SK-N-SH (cell line): ENCODE results near the gene PPP1R12B. TPM values are rescaled to one million over a fixed set of nuclear protein-coding genes. Genes with fewer than 3 reads are reported as not detected.
"Not testable (repeated sequence)": the region's sequence is repeated elsewhere in the genome, so short reads cannot be mapped to it uniquely, and the experiment has no call there.

Source experiments
- CTCF ChIA-PET: fragments of 300-600, 350-600 bp; formaldehyde crosslinking; extraction: SDS; loops from one replicate; lab custom pipeline; 2021; lab: Yijun Ruan, JAX
- POLR2A ChIA-PET: fragments of 350-600 bp; sonication (Branson Sonifier 250); formaldehyde crosslinking; extraction: SDS; loops from one replicate; lab custom pipeline; 2020; ENCODE audit warnings: antibody characterized with exemption, inconsistent platforms; lab: Yijun Ruan, JAX
- DNase-seq: peaks from one replicate; pipeline ENCODE4 v3.0.0; 2012
- H2AFZ ChIP-seq: fragments of 200-600 bp; sonication (generic); 2 replicates; pipeline ENCODE4 v1.8.1; 2016; ENCODE audit warnings: antibody characterized with exemption, mild to moderate bottlenecking, low read depth
- H3F3A ChIP-seq: fragments of 200-600 bp; sonication (generic); replicated peaks from 2 replicates; pipeline ENCODE3; 2016; ENCODE audit warnings: antibody characterized with exemption, mild to moderate bottlenecking; ENCODE audit not compliant: insufficient read depth
- H3K27ac ChIP-seq, 2 experiments: fragments of 200-500 bp in 1 of 2; fragments of 200-600 bp in 1 of 2; sonication (Bioruptor generic) in 1 of 2; sonication (generic), shearing (Covaris generic) in 1 of 2; 2 replicates each; pipeline versions ENCODE4 v1.5.1 to v1.6.1; 2014 to 2016; ENCODE audit warnings: low read depth in 2 of 2, inconsistent platforms in 1 of 2, low read length in 1 of 2, mild to moderate bottlenecking in 1 of 2, mixed read lengths in 1 of 2
- H3K27me3 ChIP-seq: fragments of 200-600 bp; sonication (generic), shearing (Covaris generic); 2 replicates; pipeline ENCODE4 v1.6.1; 2016; ENCODE audit warnings: mixed run types; ENCODE audit not compliant: insufficient read depth
- H3K36me3 ChIP-seq, 2 experiments: fragments of 200-500 bp in 1 of 2; fragments of 200-600 bp in 1 of 2; sonication (Bioruptor generic) in 1 of 2; sonication (generic) in 1 of 2; replicated peaks in 1 of 2; 2 replicates each; pipeline versions ENCODE3 to v1.5.1; 2014 to 2016; ENCODE audit warnings: low read length in 1 of 2, mild to moderate bottlenecking in 1 of 2; ENCODE audit not compliant: insufficient read depth in 2 of 2, control insufficient read depth in 1 of 2
- H3K4me1 ChIP-seq, 2 experiments: fragments of 200-500 bp in 1 of 2; fragments of 200-600 bp in 1 of 2; sonication (Bioruptor generic) in 1 of 2; sonication (generic), shearing (Covaris generic) in 1 of 2; 2 replicates each; pipeline versions ENCODE4 v1.5.1 to v1.6.1; 2014 to 2016; ENCODE audit warnings: low read depth in 1 of 2, low read length in 1 of 2, mixed run types in 1 of 2; ENCODE audit not compliant: insufficient read depth in 2 of 2, control insufficient read depth in 1 of 2
- H3K4me2 ChIP-seq: fragments of 200-600 bp; sonication (generic), shearing (Covaris generic); 2 replicates; pipeline ENCODE4 v1.6.1; 2017; ENCODE audit warnings: mixed run types
- H3K4me3 ChIP-seq, 2 experiments: fragments of 200-500 bp in 1 of 2; fragments of 200-600 bp in 1 of 2; sonication (Bioruptor generic) in 1 of 2; sonication (generic), shearing (Covaris generic) in 1 of 2; 2 replicates each; pipeline versions ENCODE4 v1.5.1 to v1.8.1; 2014 to 2016; ENCODE audit warnings: low read depth in 2 of 2, inconsistent platforms in 1 of 2, low read length in 1 of 2, mild to moderate bottlenecking in 1 of 2, mixed read lengths in 1 of 2, moderate library complexity in 1 of 2
- H3K79me2 ChIP-seq: fragments of 200-600 bp; sonication (generic); 2 replicates; pipeline ENCODE4 v1.8.1; 2017; ENCODE audit warnings: mild to moderate bottlenecking; ENCODE audit not compliant: insufficient read depth
- H3K9ac ChIP-seq: fragments of 200-600 bp; sonication (generic); 2 replicates; pipeline ENCODE4 v1.6.1; 2017; ENCODE audit warnings: mixed run types
- H3K9me2 ChIP-seq: fragments of 200-600 bp; sonication (generic); 2 replicates; pipeline ENCODE4 v1.6.1; 2017; ENCODE audit warnings: mixed run types
- H3K9me3 ChIP-seq: fragments of 200-600 bp; sonication (generic); 2 replicates; pipeline ENCODE4 v1.6.1; 2017; ENCODE audit warnings: mixed run types, mild to moderate bottlenecking, moderate library complexity
- H4K20me1 ChIP-seq: fragments of 200-600 bp; sonication (generic); 2 replicates; pipeline ENCODE4 v1.6.1; 2017; ENCODE audit warnings: mild to moderate bottlenecking, mixed run types; ENCODE audit not compliant: insufficient read depth
- WGBS: methylation state at CpG from one replicate; pipeline ENCODE4 v1.1.6; 2017; ENCODE audit warnings: low lambda C conversion rate; 5-methylcytosine and 5-hydroxymethylcytosine counted together
- polyA plus RNA-seq, 3 experiments: library from polyadenylated mRNA; depleted of rRNA; stranded (reverse); fragments of >200 nt; gene quantifications; 2 replicates each; pipeline ENCODE4 v1.2.3, GENCODE V29; 2012

Gene PPP1R12B
- polyA plus RNA-seq, 1 of the 3 experiments (the other 2 are of a cell fraction) = 2.8 TPM

GRCh38 chr1:202479661-202480060 is 131.2 kb downstream of the PPP1R12B start:
- DNase-seq, H3K9me2 ChIP-seq, H3K79me2 ChIP-seq, H2AFZ ChIP-seq, H3K27me3 ChIP-seq, H3F3A ChIP-seq, H3K9me3 ChIP-seq, H4K20me1 ChIP-seq, H3K27ac ChIP-seq, H3K4me3 ChIP-seq, H3K36me3 ChIP-seq, POLR2A ChIA-PET, H3K4me2 ChIP-seq, H3K4me1 ChIP-seq, H3K9ac ChIP-seq: not testable (repeated sequence)
- CTCF ChIA-PET = interaction anchor here (1.1 kb wide), 1 partner anchor 15 kb away, joined by 3 read pairs; no protein-coding TSS in a partner anchor

GRCh38 chr1:202480640-202481039 is 132.1 kb downstream of the PPP1R12B start:
- H2AFZ ChIP-seq, H3K79me2 ChIP-seq, H3K4me2 ChIP-seq, H3F3A ChIP-seq, H3K9me2 ChIP-seq, H3K27ac ChIP-seq, H3K4me3 ChIP-seq, H3K36me3 ChIP-seq, DNase-seq, H3K9me3 ChIP-seq, POLR2A ChIA-PET, H3K9ac ChIP-seq, H3K27me3 ChIP-seq, H3K4me1 ChIP-seq, H4K20me1 ChIP-seq, CTCF ChIA-PET: not testable (repeated sequence)

GRCh38 chr1:202483362-202483761 is 134.9 kb downstream of the PPP1R12B start:
- H3K4me3 ChIP-seq, H3F3A ChIP-seq, POLR2A ChIA-PET, H3K9ac ChIP-seq, H2AFZ ChIP-seq, H3K79me2 ChIP-seq, CTCF ChIA-PET, H3K9me2 ChIP-seq, DNase-seq, H3K36me3 ChIP-seq, H3K4me1 ChIP-seq, H3K4me2 ChIP-seq, H3K27me3 ChIP-seq, H3K9me3 ChIP-seq, H4K20me1 ChIP-seq, H3K27ac ChIP-seq: not testable (repeated sequence)
- 75% methylated on average over 2 of the region's 2 CpGs for WGBS

- H2AFZ ChIP-seq, H3K9me3 ChIP-seq, DNase-seq, H3K9ac ChIP-seq, POLR2A ChIA-PET, H3K4me2 ChIP-seq, H3F3A ChIP-seq, H4K20me1 ChIP-seq, H3K9me2 ChIP-seq, H3K4me1 ChIP-seq, H3K27me3 ChIP-seq, H3K27ac ChIP-seq, H3K79me2 ChIP-seq, H3K4me3 ChIP-seq: not testable (repeated sequence)
- H3K36me3 ChIP-seq = peaks cover 0 to 11% of the 10 kb centered on the region in 2 experiments
- CTCF ChIA-PET = interaction anchor here (0.7 to 2.5 kb wide), 2 partner anchors 116 to 236 kb away, joined by 3 to 8 read pairs; no protein-coding TSS in a partner anchor
- WGBS = 80% methylated on average over 2 of the region's 2 CpGs
These were observed 135.5 kb downstream of the PPP1R12B start for GRCh38 chr1:202484032-202484431.

- H3K79me2 ChIP-seq, H4K20me1 ChIP-seq, H3K4me1 ChIP-seq, H3K4me3 ChIP-seq, POLR2A ChIA-PET, H3K27ac ChIP-seq, H3K27me3 ChIP-seq, H3K9me2 ChIP-seq, H3K4me2 ChIP-seq, H3F3A ChIP-seq, H3K9me3 ChIP-seq, H3K9ac ChIP-seq, H2AFZ ChIP-seq, DNase-seq: not testable (repeated sequence)
- WGBS = 95% methylated on average over 3 of the region's 3 CpGs
- peaks cover 0 to 11% of the 10 kb centered on the region in 2 experiments for H3K36me3 ChIP-seq
- CTCF ChIA-PET = interaction anchor here (2.5 kb wide), 1 partner anchor 115 kb away, joined by 8 read pairs; no protein-coding TSS in a partner anchor
These were observed 136.3 kb downstream of the PPP1R12B start for GRCh38 chr1:202484820-202485219.

GRCh38 chr1:202488178-202488649 is 139.7 kb downstream of the PPP1R12B start:
- H3K27me3 ChIP-seq, H3F3A ChIP-seq, H3K27ac ChIP-seq, H3K9me3 ChIP-seq, DNase-seq, H4K20me1 ChIP-seq, H3K9me2 ChIP-seq, H3K4me2 ChIP-seq, H2AFZ ChIP-seq, H3K4me3 ChIP-seq, POLR2A ChIA-PET, H3K79me2 ChIP-seq, H3K9ac ChIP-seq, H3K4me1 ChIP-seq: not testable (repeated sequence)
- 98% methylated on average over 6 of the region's 6 CpGs for WGBS
- CTCF ChIA-PET = interaction anchor here (0.6 kb wide), 1 partner anchor 97 kb away, joined by 3 read pairs; no protein-coding TSS in a partner anchor
- peaks cover 0 to 11% of the 10 kb centered on the region in 2 experiments for H3K36me3 ChIP-seq
